Effector CD4-positive, alpha-beta T cell (primary cell): ENCODE data around the gene KLHL29.

Source experiments
- DNase-seq: peaks from one replicate; pipeline ENCODE4 v3.0.0-alpha.2; 2020

Gene KLHL29

DNA sequence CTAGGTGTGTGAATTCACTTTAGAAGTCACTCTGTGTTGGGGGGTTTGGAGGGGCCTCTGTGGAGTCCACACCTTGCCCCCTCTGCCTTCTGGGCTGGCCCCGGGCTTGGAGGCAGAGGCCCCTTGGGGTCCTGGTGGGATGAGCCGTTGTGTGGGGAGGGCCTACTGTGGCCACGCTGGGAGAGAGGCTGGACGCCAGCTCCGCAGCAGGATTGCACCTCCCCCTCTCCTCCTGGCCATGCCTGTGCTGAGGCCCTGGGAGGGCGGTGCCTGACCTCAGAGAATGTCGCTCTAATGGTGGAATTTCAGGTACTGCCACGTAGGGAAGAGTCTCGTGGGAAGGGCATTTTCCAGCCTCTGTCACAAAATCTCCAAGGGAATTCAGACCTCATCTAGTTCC is 304.9 kb downstream of the KLHL29 start:
- DNase-seq: no peak

GRCh38 chr2:23690421-23691105 is 305.6 kb downstream of the KLHL29 start:
- DNase-seq: no peak

GRCh38 chr2:23691106-23691470 is 306.1 kb downstream of the KLHL29 start:
- DNase-seq: no peak

DNA sequence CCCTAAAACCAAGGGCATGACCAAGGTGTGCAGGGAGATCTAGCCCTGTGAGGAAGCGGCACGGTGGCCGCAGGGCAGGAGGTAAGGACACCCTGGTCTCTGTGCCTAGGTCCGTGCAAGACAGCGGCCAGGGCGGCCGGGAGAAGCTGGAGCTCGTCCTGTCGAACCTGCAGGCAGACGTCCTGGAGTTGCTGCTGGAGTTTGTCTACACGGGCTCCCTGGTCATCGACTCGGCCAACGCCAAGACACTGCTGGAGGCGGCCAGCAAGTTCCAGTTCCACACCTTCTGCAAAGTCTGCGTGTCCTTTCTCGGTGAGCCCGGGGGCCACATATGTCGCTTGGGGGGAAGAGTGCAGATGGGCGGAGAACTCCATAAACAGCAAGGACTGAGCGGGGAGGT is 306.6 kb downstream of the KLHL29 start:
- no peak for DNase-seq

DNA sequence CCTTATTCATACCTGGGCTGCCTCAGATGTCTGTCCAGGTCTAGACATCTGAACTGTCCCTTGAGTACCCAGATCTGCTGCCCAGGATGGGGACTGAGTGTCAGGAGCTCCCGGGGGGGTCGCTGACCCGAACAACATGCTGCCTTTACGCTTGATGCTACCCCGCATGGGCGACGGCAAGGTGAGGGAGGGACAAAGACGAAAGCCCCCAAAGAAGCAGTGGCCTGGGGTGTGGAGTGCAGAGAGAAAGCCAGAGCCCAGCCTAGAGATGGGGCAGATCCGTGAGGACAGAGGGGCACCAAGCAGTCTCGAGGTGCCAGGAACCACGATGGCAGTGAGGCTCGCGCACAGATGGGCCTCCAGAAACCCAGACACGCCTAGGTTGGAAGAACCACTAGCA is 307.3 kb downstream of the KLHL29 start:
- DNase-seq: no peak

- no peak for DNase-seq
Measured at GRCh38 chr2:23692851-23693605, 308.0 kb downstream of the KLHL29 start.

- no peak for DNase-seq
Measured at GRCh38 chr2:23693606-23693951, 308.6 kb downstream of the KLHL29 start.

- DNase-seq: no peak
Measured at GRCh38 chr2:23694058-23695045, 309.4 kb downstream of the KLHL29 start.

- DNase-seq: no peak
Measured at GRCh38 chr2:23695214-23695889, 310.4 kb downstream of the KLHL29 start.

- DNase-seq: no peak
Measured at GRCh38 chr2:23695890-23696751, 311.1 kb downstream of the KLHL29 start.

DNA sequence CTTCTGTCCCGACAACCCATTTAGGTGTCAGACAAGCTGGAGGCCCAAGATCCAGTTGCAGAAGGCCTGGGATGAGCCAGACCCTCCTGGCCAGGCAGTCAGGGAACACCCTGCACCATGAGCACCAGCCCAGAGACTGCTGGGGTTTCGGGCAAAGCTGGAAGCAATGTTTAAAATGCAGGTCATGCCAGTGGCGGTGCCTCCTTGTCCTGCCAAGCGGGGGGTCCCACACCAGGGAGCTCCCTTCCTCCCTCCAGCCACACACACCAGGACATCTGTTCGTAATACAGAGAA is 311.7 kb downstream of the KLHL29 start:
- DNase-seq: no peak

- no peak for DNase-seq
Measured at GRCh38 chr2:23697256-23698075, 312.5 kb downstream of the KLHL29 start.

- DNase-seq: no peak
Measured at GRCh38 chr2:23698116-23698693, 313.2 kb downstream of the KLHL29 start.

DNA sequence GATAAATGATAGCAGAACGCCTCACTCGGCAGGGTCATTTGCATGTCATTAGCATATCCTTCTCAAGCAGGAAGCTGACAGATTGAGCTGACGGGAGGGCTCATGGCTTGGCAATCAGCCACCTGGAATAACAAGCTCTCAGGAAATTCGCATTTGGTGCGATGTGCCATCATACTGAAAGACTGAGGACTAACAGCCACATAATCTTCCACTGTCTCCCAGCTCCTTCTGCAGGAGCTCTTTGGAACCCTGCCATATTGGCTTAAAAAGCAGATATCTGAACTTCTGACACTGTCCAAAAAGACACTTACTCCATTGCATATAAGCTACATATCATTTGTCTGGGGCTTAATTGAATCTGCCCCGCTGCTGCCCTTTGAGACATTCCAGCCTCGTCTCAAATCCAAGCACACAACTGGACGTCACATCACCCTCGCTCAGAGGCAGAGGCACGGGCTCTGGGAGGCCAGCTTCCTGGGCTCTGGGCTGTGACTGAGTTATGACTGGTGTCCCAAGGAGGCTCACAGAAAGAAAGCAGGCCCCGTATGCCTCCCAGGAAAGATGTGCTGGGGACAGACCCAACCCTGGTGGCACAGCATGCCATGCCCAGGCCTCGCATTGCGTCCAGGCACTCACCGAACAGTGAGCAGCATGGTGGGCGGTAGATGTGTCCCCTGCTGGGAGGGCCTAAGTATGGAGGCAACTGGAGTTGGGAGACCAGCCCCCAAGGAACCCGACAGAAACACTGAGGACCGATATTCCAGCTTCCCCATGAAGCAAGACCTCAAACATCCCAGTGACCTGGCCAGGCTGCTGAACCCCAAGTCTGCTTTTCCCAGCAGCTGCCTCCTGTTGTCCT is 314.0 kb downstream of the KLHL29 start:
- DNase-seq: no peak

DNA sequence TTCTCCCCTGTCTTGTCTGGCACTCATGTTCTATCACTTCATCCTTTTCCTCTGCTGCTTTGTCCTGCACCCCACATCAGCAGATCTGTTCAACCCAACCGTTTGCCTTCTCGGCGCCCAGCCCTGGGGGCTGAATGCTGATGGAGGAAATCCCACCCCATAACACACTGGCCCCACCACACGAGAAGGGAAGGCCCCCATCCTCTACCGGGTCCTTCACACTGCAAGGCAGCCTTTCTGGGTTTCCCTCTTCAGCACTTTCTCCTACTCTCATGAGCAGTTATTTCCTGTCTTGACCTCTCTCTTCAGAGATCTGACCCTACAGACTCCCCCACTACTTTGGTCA is 314.6 kb downstream of the KLHL29 start:
- no peak for DNase-seq

GRCh38 chr2:23700627-23701026 is 315.6 kb downstream of the KLHL29 start:
- DNase-seq: no peak

DNA sequence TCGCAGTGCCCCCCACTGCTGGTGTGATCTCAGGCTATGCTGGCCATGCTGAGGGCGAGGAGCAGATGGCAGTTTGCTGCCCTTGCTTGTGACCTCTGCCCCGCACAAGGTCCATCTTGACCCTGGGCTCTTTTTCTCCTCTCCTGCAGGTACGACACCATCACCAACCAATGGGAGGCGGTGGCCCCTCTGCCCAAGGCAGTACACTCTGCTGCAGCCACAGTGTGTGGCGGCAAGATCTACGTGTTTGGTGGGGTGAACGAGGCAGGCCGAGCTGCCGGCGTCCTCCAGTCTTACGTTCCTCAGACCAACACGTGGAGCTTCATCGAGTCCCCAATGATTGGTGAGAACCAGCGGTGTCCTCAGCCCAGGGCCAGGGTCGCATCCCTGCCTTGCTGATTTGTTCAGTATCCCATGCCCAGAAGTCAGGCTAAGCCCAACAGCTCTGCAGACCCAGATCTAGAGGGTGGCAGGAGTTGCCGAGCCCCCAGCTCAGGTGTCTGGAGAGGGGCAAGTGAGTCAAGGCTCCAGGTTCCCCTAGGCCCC is 318.1 kb downstream of the KLHL29 start:
- no peak for DNase-seq

DNA sequence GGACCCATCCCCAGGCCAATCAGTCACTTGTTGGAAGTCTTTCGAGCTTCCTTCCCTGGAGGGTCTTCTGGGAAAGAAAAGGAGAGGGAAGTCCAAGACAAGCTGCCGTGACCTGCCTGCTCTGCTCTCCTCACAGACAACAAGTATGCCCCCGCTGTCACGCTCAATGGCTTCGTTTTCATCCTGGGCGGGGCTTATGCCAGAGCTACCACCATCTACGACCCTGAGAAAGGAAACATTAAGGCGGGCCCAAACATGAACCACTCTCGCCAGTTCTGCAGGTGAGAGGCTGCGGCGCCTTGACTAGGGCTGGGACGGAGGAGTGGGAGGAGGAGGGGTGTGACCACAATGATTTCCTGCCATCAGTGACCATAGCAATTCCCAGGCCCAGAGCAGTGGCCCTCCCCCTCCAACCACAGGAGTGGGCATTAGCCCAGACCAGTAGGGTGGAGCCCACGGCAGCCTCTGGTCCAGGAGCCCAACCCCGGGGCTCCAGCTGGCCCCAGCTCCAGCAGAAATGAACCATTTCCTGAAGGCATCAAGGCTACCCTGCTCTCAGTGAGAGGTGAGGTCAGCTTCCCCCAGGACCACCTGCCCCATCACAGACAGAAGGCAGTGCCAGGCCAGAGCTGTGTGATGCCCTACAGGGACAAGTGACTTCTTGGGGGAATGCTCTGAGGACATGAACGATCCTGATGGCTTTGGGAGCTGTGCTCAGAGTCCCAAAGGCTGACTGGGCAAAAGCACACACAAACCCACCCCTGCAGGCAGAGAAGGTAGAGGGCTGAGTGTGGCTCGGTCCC is 318.8 kb downstream of the KLHL29 start:
- DNase-seq: no peak
